ENCODE measurements around the gene ARHGEF7. TPM values are rescaled to one million over a fixed set of nuclear protein-coding genes. Genes with fewer than 3 reads are reported as not detected.
"Not testable (repeated sequence)": the region's sequence is repeated elsewhere in the genome, so short reads cannot be mapped to it uniquely, and the experiment has no call there.

Gene ARHGEF7
- total RNA-seq, 2 donors from 2014 or later: 46.7 to 50.7 TPM

- intact Hi-C loops (cut with DNase I): no loop called here
- no peaks in the 10 kb centered on the region for H3K36me3 ChIP-seq
Observed at GRCh38 chr13:111074826-111075225, 40.3 kb upstream of the ARHGEF7 start.

GRCh38 chr13:111076155-111077013 lies 38.7 kb upstream of the ARHGEF7 start:
- no peak for DNase-seq
- intact Hi-C loops (cut with DNase I): no loop called here
- Histone ChIP-seq H3K9me3 (no peaks in the 10 kb centered on the region), H3K4me3 (no peak overlapping the region), H3K27ac (no peak overlapping the region), H3K36me3 (no peaks in the 10 kb centered on the region), H3K9ac (ENCODE audit: low read depth in 2 of 2, low read length in 2 of 2) (no peak overlapping the region), H3K27me3 (no peaks in the 10 kb centered on the region), H3K4me1 (no peaks in the 10 kb centered on the region)
- TF ChIP-seq CTCF (IDR thresholded peaks at IDR 0.05): no peak

More at GRCh38 chr13:111074826-111075225, 40.3 kb upstream of the ARHGEF7 start:
- no peak for TF ChIP-seq CTCF (IDR thresholded peaks at IDR 0.05)
- no peaks in the 10 kb centered on the region for H3K4me1 ChIP-seq
- H3K27ac ChIP-seq: no peak overlapping the region
- H3K9me3 ChIP-seq: no peaks in the 10 kb centered on the region
- no peak overlapping the region for H3K4me3 ChIP-seq
- no peak for DNase-seq
- H3K27me3 ChIP-seq: no peaks in the 10 kb centered on the region
- no peak overlapping the region for H3K9ac ChIP-seq (ENCODE audit: low read depth in 2 of 2, low read length in 2 of 2)

GRCh38 chr13:111079375-111079774 lies 35.7 kb upstream of the ARHGEF7 start:
- Histone ChIP-seq H3K27me3 (no peaks in the 10 kb centered on the region), H3K4me3 (no peak overlapping the region), H3K27ac (no peak overlapping the region), H3K4me1 (no peaks in the 10 kb centered on the region), H3K36me3 (no peaks in the 10 kb centered on the region), H3K9me3 (no peaks in the 10 kb centered on the region), H3K9ac (ENCODE audit: low read depth in 2 of 2, low read length in 2 of 2) (no peak overlapping the region)
- no peak for TF ChIP-seq CTCF (IDR thresholded peaks at IDR 0.05)
- DNase-seq: no peak
- intact Hi-C loops (cut with DNase I): no loop called here

GRCh38 chr13:111080642-111081041 lies 34.5 kb upstream of the ARHGEF7 start:
- Histone ChIP-seq H3K27me3 (no peaks in the 10 kb centered on the region), H3K4me3 (no peak overlapping the region), H3K27ac (no peak overlapping the region), H3K4me1 (no peaks in the 10 kb centered on the region), H3K36me3 (no peaks in the 10 kb centered on the region), H3K9me3 (no peaks in the 10 kb centered on the region), H3K9ac (ENCODE audit: low read depth in 2 of 2, low read length in 2 of 2) (no peak overlapping the region)
- no peak for TF ChIP-seq CTCF (IDR thresholded peaks at IDR 0.05)
- intact Hi-C loops (cut with DNase I): no loop called here
- no peak for DNase-seq

- no peak overlapping the region for H3K4me3 ChIP-seq
- H3K4me1 ChIP-seq: no peaks in the 10 kb centered on the region
- H3K27ac ChIP-seq: no peak overlapping the region
- H3K27me3 ChIP-seq: no peaks in the 10 kb centered on the region
- no peaks in the 10 kb centered on the region for H3K36me3 ChIP-seq
- H3K9ac ChIP-seq (ENCODE audit: low read depth in 2 of 2, low read length in 2 of 2): no peak overlapping the region
- H3K9me3 ChIP-seq: no peaks in the 10 kb centered on the region
- DNase-seq: no peak
- TF ChIP-seq CTCF (IDR thresholded peaks at IDR 0.05): no peak
- intact Hi-C loops (cut with DNase I): no loop called here
Observed at GRCh38 chr13:111082240-111082639, 32.9 kb upstream of the ARHGEF7 start.

- intact Hi-C loops (cut with DNase I); H3K4me3 ChIP-seq; H3K9me3 ChIP-seq; H3K36me3 ChIP-seq; H3K27ac ChIP-seq; H3K9ac ChIP-seq (ENCODE audit: low read depth in 2 of 2, low read length in 2 of 2); H3K4me1 ChIP-seq; DNase-seq; H3K27me3 ChIP-seq: not testable (repeated sequence)
Observed at GRCh38 chr13:111082769-111083168, 32.3 kb upstream of the ARHGEF7 start.

- H3K4me3 ChIP-seq; H3K36me3 ChIP-seq; H3K27ac ChIP-seq; H3K4me1 ChIP-seq; H3K9ac ChIP-seq (ENCODE audit: low read depth in 2 of 2, low read length in 2 of 2); H3K27me3 ChIP-seq; DNase-seq; H3K9me3 ChIP-seq; intact Hi-C loops (cut with DNase I): not testable (repeated sequence)
Observed at GRCh38 chr13:111083693-111084092, 31.4 kb upstream of the ARHGEF7 start.
